DND-41 (cell line): Measurements from ENCODE around the gene USP20.

Experiments
- CTCF ChIP-seq: IDR thresholded peaks from 2 replicates; pipeline ENCODE4 v1.5.1; 2012; ENCODE audit warnings: borderline replicate concordance, low read length, moderate library complexity, mild to moderate bottlenecking; ENCODE audit not compliant: poor library complexity, severe bottlenecking; ENCODE audit errors: extremely low read depth
- EZH2 ChIP-seq: IDR thresholded peaks from 3 replicates; pipeline ENCODE4 v1.6.1; 2012; ENCODE audit warnings: borderline replicate concordance, low read depth, mild to moderate bottlenecking, moderate library complexity, low read length, inconsistent platforms; ENCODE audit not compliant: severe bottlenecking

GRCh38 chr9:129868023-129868871 lies 33.0 kb downstream of the USP20 start:
- no peak for TF ChIP-seq CTCF
- TF ChIP-seq EZH2 = no peak
